ENCODE measurements around the gene TNC.

The TNC gene

DNA sequence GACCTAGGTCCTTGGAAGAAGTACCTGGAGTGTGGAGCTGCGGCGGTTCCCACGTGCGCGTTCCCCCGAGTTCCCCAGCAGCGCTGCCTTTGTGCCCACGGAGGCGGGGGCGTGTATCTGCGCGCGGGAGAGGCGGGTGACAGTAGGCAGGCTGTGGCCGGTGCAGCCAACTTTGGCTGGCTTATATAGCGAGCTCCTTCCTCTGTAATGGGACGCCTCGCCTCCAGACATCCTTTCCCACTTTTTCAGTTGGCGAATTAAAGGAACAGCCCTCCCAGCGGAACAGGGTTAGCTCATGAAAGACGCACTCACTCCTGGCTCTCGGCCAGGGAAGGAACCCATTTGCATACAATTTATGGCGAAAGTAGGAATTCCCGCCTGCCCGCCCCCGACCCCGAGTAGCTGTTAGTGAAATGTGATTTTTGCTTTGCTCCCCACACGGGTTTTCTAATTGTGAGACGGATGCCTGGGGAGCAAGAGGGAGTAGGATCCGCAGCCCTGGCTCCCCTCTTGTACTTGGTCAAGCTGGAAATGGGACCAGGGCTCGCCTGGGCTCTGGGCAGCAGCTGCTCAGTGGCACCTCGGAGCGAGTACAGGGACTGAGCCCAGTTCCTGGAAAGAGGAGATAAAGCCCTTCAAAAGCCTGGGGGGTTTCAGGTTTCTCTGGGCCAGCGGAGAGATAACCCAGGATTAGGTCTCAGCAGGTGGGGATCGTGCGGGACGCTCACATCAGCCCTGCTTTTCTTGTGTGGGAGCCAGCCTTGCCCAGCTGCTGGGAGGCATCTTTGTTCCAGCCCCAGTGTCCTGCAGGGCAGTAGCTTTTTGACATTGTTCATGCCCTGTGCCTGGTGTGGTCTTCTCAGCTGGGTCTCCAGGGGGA is at the start of gene TNC:
TNC (minus strand) TSS at position 159 of the 880 bp plus-strand sequence. CDS start 27,139 bp downstream, outside the sequence.
- DNase-seq = peak; percentile 31

DNA sequence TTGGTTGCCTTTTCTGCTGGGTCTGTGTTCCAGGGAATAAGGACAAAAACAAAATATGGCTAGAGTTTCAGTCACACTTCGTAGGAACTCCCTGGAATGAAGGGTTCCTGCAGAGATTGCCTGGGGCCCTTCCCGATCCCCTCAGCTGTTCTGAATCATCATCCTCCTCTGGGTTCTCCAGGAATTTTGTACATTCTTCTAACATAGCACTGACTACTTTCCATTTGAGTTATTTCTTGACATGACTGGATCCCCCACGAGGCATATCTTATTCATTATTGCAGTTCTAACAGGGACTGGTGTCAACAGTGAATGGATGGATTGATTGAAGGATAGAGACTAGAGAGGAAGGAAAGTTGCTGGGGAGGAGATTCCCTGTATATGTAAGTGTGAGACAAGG is 49.2 kb upstream of the TNC start:
- DNase-seq = no peak

DNA sequence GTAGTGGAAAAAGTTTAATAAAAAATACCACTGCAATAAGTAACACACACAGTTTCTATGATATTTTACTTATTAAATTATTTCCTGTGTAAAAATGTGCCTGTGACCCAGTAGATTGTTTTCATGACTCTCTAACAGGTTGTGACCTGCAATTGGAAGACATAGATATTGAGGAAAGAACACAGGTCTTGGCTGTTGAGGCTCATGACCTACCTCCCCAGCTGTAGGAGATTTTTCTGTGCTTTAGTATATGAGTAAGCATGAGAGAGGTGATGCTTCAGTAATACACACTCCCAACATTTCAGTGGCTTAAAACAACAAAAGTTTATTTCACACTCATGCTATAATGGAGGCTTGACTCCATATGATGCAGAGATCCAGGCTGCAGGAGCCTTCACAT is 47.3 kb upstream of the TNC start:
- DNase-seq = no peak

DNA sequence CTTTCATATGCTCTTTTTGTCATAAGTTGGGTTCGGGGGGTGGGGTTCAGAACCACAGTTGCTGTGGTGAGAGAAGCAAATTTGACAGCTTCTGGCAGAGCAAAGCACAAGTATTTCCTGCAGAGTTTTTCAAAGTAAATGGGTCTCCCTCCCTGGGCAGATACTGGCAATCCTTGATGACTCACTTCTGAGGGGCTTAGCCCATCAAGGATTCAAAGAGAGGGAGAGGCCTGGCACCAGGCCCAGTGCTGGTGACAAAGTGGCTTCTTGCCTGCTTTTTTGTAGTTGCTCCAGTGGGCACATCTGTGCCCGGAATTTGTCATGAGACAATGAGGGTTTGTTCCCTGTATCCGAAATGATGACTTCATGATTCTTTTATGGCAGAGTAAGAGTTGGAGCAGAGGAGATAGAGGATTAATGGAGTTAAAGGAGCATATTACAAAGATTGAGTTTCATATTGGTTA is 46.6 kb upstream of the TNC start:
- no peak for DNase-seq

DNA sequence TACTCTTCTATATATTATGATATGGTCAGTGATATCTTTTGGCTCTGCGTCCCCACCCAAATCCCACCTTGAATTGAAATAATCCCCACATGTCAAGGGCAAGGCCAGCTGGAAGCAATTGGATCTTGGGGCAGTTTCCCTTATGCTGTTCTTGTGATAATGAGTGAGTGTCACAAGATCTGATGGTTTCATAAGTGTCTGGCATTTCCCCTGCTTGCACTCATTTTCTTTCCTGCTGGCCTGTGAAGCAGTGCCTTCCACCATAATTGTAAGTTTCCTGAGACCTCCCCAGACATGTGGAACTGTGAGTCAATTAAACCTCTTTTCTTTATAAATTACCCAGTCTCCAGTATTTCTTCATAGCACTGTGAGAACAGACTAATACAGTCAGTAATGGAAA is 45.0 kb upstream of the TNC start:
- no peak for DNase-seq

DNA sequence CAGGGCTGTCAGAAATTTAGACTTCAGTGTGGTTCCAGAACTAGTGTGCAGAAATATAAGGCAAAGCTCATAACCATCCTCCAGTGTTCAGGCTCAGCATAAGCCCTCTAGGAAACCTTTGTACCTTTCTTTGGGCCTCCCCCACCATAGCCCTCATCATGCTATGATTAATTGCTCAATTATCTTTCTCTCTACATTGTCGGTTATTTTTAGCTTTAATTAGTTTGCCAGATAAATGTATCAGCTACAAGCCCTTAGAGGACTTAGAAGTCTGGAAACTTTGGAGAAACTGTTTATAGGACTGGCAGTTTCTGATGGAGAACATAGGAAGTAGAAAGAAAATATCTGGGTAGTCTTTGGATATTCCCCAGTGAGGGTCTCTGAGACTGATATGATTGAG is 43.5 kb upstream of the TNC start:
- DNase-seq = no peak

DNA sequence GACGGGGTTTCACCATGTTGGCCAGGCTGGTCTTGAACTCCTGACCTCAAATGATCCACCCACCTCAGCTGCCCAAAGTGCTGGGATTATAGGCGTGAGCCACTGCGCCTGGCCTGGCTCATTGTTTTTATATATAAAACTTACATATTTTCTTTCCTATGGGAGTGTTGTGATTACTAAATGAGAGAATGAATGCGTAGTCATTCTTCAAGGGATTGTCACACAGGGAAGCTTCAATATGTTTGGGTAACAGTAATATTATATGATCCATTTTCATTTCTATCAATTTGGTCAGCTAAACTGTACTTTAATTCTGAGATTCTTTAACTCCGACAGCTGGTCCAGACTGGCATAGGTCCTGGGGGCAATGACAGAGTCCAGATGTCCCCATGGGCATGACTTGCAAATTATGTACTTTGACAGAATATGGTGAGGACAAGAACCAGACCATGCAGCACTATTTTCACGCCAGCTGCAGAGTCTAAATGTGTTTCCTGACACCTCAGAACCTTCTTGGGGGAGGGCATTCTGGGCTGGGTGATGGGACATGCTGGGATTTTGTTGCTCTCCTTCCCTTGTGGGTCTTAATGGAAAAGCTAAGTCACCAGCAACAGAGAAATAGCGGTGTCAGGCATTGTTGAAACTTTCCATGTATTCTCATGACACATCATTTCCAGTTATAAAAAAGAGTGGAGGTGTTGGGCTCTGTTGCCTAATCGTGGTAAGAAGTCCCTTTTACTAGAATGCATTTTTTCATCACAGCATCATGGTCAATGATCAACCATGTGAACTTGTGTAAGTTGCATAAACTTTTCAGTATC is 40.9 kb upstream of the TNC start:
- DNase-seq = no peak

DNA sequence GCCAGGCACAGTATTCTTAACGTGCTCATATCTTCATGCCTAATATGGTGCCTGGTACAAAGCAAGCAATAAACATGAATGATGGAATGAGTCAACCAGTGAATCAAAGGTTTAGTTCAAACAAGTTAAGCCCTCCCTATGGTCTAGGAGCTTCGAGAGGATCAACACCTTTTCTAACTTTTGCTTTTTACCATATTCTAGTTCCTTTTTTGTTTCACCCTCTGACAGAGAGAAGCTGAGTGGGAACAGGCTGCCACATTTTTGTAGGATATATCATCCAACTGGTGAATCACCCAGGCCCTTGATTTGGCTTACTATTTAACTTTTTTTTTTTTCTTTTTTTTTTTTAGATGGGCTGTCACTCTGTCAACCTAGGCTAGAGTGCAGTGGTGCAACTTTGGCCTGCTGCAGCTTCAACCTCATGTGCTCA is 39.3 kb upstream of the TNC start:
- no peak for DNase-seq

DNA sequence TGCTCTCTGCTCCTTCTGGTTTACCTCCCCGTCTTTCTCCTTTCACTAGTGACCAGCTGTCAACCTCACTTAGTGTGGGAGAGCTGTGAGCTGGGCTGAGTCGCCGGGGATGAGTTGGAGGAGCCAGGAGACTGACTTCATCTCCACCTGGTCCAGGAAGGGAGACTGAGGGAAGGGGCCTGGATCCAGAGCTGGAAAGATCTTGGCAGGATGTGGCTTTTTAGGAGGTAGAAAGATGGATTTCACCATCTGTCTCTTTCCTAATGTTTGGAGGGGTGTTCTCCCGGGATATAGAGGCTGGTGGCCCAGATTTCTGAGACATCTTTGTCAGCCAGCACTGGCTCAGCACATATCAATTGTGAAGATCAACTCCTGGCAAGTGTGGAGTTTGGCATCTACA is 37.1 kb upstream of the TNC start:
- no peak for DNase-seq

DNA sequence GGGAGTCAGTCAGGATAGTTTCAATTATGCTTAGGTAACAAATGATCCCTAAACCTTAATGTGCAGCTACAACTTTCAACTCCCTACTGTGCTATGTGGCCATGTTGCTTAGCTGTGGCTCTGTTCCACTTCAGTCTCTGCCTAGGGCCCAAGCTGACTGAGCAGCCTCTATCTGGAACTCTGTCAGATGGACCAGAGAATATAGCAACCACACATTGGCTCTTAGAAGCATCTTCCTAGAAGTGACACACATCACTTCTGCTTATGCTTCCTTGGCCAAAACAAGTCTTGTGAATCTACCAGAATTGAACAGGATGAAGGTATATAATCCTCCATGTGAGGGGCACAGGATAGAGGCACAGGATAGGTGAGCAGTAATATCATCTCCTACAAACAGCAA is 36.7 kb upstream of the TNC start:
- no peak for DNase-seq

DNA sequence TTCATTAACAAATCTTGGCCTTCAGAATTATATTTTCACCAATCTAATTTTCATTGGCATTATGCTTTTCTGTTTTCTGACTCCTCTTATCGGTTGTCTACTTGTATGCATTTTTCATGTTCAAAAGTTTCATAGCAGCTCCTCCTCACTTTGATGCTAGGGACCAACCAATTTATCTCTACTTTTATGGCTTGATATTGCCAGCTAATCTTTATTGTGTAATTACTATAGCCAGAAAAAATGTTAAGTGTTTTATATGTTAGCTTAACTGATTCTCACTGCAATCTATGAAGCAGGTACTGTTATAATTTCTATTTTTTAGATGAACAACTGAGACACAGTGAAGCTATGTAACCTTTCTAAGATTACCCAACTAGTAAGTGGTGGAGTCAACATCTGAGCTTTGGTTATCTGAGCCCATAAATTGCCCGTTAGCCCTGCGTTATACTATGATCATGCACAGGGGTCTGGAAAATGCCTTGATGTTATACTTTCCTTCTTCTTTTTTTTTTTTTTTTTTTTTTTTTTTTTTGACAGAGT is 34.4 kb upstream of the TNC start:
- no peak for DNase-seq

DNA sequence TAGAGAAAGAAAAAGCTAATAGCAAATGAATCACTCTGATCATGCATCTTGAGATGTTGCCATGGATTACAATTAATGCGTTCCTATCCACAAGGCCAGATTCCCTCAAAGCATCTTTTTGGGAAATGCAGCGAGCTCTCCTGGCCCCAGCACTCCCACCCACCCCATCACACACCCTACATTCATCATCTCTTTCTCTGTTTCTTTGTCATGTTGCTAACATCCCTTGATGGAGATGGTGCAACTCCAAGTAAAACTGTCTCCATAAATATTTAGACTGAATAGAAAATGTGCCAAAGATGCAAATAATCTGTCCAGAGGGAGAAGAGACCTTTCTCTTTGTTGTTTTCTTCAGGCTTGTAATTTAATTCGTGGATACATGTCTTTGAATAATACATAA is 30.8 kb upstream of the TNC start:
- no peak for DNase-seq

DNA sequence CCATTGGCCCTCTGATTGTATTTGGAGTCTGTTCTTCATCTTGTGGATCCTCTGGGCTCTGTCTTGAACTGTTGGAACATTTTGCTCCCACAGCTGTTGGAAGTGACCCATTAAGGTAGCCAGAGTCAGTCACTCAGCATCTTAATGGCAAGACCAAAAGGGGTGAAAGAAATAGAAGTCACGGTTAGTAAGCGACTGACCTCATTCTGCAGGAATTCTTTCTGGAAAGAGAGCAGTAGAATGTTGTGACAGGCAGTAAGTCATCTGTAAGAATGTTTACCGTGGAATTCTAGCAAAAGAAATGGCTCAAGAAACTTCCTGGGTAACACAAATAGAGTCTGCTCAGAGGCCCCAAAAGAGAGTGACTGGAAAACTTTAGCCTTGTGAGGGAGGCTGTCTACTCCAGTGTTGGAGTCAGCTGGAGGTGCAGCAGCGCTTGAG is 28.6 kb upstream of the TNC start:
- no peak for DNase-seq

DNA sequence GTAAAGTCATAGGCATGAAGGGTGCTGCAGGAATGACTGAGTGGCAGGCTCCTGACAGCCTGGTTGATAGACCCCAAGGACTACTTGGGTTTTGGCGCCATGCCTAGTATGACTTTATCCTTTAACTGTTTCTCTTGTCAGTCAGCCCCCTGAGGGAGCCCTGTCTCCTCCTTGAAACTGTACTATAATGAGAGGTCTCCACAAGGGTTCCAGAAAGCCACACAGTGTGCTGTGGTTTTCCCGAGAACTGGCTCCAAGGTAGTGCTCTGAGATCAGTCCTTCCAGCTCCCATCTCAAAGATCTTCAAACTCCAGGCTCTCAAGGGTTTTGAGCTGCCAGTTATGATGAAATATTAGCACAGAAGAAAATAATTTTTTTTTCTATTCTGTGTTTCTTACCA is 26.7 kb upstream of the TNC start:
- DNase-seq = peak; percentile 86

DNA sequence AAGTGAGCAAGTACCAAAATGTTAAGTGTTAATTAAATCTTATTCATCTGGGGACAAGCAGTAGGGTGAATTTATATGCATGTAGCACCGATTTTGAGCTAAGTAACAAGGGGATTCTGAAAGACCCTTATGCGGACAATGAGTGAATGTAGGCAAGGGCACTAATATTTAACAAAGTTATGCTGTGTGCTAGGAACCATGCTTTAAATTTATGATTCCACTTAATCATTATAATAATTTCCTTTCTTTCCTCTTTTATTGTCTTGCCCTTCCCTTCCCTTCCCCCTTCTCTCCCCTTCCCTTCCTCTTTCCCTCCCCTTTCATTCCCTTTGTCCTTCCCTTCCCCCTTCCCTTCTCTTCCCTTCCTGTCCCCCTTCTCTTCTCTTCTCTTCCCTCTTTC is 25.7 kb upstream of the TNC start:
- DNase-seq = no peak

DNA sequence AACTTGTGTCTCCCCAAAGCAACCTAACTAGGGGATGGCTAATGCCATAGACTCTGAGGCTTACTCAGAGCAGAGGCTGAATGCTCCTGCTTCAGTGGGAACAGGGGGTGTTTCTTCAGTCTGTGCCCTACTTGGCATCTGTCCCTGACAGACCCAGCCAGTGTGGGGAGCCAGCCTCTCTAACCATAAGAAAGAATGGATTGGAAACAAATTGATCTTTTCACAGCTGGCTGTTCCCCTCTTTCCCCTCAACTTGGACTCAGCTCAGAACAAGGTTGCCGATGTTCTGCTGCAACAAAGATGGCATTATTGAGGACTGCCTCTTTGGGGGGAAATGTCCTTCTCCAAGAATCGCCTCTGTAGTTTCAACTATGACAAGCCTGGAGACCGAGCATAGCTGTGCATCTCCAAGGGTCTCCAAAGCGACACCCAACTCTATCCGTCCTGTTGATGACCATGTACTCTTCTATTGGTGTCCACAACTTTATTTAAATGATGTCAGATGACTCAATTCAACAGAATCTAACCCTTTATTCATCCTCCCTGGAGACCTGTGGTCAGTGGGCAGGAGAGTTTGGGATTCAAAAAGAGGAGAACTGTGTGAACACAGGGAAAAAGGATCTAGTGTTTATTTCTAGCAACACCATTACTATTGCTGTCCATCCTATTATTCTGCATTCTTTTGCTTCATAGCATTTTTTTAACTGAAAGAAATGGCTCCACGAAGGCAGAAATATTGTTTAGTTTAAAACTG is 24.7 kb upstream of the TNC start:
- no peak for DNase-seq

DNA sequence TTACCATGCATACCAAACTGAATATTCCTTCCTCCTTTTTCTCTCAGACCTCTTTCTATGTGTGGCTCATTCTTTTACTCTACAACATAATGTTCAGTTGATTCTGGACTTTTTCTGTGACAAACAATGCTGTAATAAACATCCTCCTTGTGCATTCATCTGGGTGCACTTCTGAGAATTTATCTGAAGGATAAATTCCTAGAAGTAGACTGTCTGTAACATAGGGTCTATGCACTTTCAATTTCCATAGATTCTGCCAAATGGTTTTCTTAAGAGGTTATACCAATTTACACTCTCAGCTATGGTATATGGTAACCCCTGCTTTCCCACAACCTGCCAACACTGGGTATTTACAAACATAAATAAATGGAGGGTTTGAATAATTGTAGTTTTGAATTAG is 24.1 kb upstream of the TNC start:
- peak; percentile 85 for DNase-seq

DNA sequence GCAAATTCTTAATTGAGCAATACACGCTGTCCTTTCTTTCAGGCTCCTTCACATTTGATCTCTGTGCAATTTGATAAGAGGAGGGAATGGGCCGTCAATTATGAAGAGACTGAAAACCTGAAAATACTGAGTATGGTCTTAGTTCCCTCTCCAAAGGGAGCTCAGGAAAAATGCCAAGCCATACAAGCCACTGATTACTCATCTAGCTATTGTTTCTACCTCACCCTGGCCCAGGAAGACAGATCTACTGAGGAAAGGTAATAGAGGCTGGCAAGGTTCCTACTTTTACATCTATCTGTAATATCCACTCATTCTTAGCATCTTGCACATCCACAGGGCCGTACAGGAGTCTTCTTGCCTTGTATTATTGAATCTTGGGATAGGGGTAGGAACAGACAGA is 23.7 kb upstream of the TNC start:
- peak; percentile 45 for DNase-seq

DNA sequence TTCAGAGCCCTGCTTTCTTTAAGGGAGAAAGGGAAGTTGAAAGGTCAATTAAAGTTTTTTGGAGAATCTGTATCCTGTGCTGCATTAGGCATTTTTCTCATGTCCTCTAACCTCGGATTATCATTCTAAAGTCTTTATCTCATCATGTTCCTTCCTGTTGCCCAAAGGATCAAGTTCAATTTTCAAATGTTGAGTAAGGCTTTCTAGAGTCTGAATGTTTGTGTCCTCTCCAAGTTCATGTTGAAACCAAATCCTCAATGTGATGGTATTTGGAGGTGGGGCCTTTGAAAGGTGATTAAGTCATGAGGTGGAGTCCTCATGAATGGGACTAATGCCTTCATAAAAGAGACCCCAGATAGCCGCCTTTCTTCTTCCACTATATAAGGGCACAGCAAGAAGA is 20.2 kb upstream of the TNC start:
- no peak for DNase-seq

DNA sequence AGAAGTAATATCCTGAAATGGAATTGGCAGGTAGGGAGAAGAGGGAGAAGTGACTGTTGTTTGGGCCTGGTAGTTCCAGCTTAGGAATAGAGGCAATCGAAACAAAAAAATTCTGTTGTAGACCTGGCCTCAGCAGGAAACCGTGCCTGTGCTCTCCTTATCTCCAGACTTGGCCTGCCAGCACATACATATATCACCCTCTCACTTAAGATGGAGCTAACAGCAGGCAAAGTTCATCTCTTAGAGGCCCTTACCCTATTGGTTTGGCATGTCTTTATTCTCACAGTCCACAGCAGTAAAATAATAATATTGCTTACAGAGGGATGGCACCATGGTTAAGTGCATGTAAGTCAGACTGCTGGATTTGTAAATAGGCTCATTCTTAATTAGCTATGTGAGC is 19.6 kb upstream of the TNC start:
- DNase-seq = peak; percentile 14

DNA sequence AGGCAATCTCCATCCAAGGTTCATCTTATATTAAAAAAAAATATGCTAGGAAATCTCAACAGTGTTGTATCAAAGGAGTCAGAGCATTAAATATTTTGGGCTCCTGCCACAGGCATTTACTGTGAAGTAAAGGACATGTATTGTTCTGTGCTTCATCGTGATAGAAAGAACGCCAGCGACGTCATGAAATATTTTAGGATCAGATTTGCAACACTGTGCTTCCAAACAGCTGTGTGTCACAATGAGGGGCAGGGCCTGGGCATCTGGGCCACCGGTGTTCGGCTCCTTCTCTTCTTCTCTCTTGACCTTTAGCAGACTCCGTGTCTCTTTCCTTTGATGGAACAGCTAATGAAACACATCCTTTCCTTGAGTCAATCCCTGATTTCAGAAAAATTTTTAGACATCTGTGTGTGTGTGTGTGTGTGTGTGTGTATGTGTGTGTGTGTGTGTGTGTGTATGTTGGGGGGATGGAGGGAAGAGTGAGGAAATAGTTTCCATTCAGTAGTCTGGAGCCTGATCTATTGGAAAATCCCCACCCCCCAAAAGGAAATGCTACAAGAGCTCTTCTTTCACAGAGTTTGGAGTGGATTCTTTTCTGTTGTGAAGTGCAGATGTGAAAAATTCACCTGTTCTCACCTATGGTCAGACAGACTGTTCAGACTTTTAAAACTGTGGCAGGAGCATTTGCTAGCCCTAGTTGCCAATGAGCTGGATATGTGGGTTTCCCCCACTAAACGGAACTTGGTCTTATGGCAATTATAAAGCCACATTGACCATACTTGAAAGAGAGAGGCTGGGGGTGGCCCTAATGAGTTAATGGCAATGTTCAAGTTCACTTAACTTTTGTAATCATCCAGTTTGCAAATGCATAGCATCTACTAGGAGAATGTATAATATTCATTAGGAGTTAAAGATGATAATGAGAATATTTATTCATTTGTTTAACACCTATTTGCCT is 18.1 kb upstream of the TNC start:
- DNase-seq = no peak

DNA sequence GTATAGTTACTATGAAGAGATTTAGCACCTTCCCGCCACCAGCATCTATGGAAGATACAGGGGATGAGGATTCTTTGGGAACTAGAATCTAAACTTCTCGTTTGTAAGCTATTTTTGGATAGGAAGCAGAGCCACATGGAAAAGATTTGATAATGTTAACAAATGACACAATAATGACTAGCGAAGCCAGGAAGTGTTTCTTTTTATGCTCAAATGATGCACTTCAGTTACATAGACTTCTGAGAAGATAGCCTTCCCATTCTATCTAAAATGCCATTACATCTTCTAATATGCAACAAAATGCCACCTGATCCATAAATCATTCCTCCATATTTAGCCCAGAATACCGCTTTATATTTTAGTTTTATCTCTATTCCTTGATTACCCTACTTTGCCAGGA is 17.0 kb upstream of the TNC start:
- DNase-seq = no peak
